ENCODE data around the gene DENND5B.
"Not testable (repeated sequence)": the region's sequence is repeated elsewhere in the genome, so short reads cannot be mapped to it uniquely, and the experiment has no call there.

The DENND5B gene

GRCh38 chr12:31377210-31377609 is 213.7 kb downstream of the DENND5B start:
- not testable (repeated sequence) for DNase-seq (ENCODE audit: low read depth)

GRCh38 chr12:31375422-31375821 is 215.5 kb downstream of the DENND5B start:
- DNase-seq (ENCODE audit: low read depth): not testable (repeated sequence)

DNA sequence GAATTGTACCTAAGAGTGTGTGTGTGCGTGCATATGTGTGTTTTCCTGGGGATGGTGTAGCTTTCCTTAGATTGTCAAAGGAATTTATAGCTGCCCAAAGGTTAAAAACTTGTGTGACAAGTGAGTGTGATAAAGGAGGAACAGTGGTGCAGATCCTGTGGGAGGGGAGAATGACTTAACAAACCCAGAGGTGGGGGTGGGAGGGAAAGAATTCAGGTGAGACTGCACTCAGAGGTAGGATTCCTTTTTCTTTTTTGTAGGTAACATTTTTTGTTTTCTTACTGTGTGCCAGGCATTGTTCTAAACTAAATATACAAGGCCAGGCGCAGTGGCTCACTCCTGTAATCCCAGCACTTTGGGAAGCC is 219.7 kb downstream of the DENND5B start:
- DNase-seq (ENCODE audit: low read depth): no peak

GRCh38 chr12:31370531-31371255 is 220.2 kb downstream of the DENND5B start:
- DNase-seq (ENCODE audit: low read depth): no peak

GRCh38 chr12:31369712-31370521 is 221.0 kb downstream of the DENND5B start:
- DNase-seq (ENCODE audit: low read depth): peak; percentile 49

DNA sequence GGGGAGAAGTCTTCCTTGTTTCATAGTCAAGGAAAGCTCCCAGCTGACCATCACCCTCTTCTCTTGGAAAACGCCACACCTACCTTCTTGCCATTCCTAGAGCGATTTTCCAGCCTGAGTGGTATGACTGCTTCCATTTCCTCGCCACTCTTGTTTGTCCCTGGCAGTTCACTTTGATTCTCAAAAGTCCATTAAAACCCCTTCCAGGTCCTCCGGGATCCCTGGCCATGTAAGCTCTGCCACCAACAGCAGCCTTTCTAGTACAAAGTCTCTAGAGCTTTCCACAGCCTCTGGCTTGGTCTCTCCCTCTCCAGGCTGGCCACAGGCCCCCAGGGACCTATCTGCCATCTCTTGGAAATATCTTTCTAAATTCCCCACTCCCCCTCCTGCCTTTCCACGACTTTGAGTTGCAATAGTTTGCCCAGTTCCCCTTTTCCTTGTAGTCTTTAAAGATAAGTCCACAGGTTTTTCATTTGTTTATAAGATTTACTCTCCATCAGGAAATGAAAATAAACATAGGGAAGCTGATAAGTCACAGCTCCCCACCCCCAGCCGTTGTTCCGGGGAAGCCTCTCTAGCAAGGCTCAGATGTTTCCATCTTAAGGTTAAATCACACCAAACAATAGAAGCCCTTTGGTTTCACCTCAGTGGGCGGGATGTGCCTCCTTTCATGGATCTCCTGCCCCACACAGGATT is 222.1 kb downstream of the DENND5B start:
- DNase-seq (ENCODE audit: low read depth): no peak

DNA sequence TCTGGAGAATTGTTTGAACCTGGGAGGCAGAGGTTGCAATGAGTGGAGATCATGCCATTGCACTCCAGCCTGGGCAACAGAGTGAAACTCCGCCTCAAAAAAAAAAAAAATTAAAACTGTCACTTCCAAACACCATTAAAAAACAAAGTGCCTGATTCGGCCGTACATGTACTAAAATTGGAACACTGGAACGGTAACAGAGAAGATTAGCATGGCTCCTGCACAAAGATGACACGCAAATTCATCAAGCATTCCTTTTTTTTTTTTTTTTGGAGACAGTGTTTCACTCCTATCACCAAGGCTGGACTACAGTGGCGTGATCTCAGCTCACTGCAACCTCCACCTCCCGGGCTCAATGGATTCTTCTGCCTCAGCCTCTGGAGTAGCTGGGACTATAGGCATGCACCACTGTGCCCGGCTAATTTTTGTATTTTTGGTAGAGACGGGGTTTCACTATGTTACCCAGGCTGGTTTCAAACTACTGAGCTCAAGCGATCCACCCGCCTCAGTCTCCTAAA is 224.8 kb downstream of the DENND5B start:
- DNase-seq (ENCODE audit: low read depth): no peak

- no peak for DNase-seq (ENCODE audit: low read depth)
Observed at GRCh38 chr12:31363831-31364230, 227.1 kb downstream of the DENND5B start.

GRCh38 chr12:31363416-31363809 is 227.5 kb downstream of the DENND5B start:
- DNase-seq (ENCODE audit: low read depth): no peak

GRCh38 chr12:31362759-31363415 is 228.0 kb downstream of the DENND5B start:
- DNase-seq (ENCODE audit: low read depth): no peak

- no peak for DNase-seq (ENCODE audit: low read depth)
Observed at GRCh38 chr12:31362115-31362758, 228.7 kb downstream of the DENND5B start.

DNA sequence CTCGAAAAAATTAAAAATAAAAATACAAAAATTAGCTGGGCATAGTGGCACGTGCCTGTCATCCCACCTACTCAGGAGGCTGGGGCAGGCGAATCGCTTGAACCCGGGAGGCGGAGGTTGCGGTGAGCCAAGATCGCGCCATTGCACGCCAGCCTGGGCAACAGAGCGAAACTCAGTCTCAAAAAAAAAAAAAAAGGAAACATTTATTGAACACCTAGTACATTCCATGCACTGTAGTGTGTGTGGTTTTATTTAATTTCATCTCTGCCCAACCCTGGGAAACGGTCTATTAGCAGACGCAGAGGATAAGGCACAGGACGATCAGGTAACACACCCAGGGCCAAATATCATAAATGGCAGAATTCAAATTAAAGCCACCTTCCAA is 229.2 kb downstream of the DENND5B start:
- DNase-seq (ENCODE audit: low read depth): no peak

GRCh38 chr12:31355747-31356107 is 235.2 kb downstream of the DENND5B start:
- DNase-seq (ENCODE audit: low read depth): no peak

DNA sequence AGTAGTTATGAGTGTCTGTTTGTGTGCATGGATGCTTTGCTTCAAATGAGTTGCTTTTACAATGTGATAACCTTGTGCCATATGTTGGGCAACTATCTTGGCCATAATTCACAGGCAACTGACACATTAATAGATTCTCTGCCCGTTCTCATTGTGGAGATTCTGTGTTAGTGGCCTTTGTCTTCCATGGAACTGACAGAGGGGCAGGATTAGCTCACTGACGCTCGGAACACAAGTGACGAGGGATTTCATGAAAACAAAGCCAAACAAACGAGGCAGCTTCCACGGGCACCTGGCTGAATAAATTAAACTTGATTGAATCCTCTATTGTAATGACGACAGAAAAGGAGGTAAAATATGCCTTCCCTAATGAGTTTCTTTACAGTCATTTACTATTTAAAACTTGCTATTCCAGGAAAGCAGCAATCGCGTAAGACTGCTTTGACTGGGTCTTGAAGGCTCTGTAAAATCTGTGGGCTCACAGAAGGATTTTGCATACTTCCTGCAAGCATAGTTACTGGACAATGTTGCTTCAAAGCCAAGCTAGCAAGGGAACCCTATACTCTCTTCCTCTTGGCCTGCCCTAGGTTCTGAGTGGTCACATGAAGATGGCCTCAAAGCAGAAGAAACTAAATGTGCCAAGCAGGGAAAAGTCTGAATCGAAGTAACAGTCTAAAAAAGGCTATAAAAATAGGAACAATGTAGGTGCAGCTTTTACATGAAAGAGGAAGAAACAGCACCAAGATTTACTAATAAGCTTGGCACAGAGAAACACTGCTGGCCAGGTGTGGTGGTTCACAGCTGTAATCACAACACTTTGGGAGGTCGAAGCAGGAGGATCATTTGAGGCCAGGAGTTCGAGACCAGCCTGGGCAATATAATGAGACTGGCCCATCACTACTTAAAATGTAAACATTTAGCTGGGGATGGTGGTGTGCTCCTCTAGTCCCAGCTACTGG is 236.9 kb downstream of the DENND5B start:
- no peak for DNase-seq (ENCODE audit: low read depth)

DNA sequence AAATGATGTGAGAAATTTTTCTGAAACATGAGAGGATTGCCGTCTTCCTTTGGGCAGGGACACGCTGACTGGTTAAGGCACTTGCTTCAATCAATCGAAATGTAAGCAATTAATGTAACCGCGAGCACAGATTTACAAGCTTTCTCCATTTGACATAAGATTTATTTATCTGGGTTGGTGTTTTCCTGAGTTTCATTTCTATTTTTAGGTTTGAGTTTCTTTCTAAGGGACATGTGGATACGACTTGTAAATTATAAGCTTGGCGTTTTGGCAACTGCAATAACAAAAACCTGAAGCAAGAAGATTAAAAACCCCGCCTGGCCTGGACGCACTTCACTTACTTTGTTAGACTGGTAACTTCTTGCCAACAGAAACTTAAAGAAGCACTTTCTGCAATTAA is 244.7 kb downstream of the DENND5B start:
- DNase-seq (ENCODE audit: low read depth): no peak

- DNase-seq (ENCODE audit: low read depth): no peak
Observed at GRCh38 chr12:31343139-31343538, 247.8 kb downstream of the DENND5B start.

DNA sequence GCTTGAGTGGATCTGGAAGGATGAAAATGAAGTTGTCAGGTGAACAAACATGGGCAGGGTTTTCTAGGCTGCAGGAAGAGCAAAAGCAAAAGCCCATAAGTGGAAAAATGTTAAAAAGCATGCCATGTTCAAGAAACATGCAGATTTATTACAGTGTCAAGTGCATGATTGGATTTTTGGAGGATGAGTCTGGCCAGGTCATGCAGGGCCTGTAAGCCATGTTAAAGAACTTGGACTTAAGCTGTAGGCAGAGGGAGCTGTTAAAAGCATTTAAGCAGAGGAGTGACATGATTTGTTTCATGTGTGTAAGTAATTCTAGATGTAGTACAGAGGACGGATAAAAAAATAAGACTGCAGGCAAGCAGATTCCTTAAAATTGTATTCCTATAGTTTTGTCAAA is 248.7 kb downstream of the DENND5B start:
- DNase-seq (ENCODE audit: low read depth): no peak

DNA sequence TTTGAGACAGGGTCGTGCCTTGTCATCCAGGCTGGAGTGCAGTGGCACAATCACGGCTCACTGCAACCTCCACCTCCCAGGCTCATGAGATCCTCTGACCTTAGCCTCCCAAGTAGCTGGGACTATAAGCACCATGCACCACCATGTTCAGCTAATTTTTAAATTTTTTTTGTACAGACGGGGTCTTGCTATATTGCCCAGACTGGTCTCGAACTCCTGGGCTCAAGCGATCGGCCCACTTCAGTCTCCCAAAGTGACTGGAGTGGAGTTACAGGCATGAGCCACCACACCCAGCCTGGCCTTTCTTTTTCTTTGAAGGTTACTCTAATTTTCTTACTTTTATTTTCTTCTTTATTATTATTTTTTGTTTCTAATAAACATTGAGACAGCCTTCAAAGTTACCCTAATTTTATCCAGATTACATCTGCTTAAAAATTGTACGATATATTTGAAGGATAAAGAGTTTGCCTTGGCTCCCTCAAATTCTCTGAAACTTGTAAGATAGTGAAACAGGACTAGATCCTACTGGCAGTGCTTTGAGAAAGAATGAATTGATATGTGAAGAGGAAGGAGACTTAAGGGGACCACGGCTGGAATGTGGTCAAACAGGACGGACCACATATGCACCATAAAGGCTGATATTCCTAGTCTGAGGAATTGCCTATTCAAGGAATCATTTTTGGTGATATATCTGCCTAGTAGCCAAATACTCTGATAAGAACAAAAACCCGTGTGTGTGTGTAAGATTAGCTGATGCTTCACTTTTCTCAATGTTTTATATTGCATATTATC is 250.9 kb downstream of the DENND5B start:
- DNase-seq (ENCODE audit: low read depth): no peak

- no peak for DNase-seq (ENCODE audit: low read depth)
Observed at GRCh38 chr12:31337952-31338351, 253.0 kb downstream of the DENND5B start.
